HCT116 (cell line): ENCODE measurements around the gene MAP1LC3B. TPM values are rescaled to one million over a fixed set of nuclear protein-coding genes. Genes with fewer than 3 reads are reported as not detected.

ENCODE experiments used
- ATAC-seq: fragments of 200-7000 bp; cut with Tn5 transposase; 2 replicates; pipeline ENCODE4 v1.9.1; 2020; ENCODE audit warnings: mild to moderate bottlenecking, moderate library complexity
- BruUV-seq: library from RNA; stranded (reverse); fragments of 400-500 nt; replicated peaks from 2 replicates; lab custom pipeline; 2021; lab: Mats Ljungman, UMichigan
- CTCF ChIA-PET: fragments of 300-600 bp; sonication (Branson Sonifier 250); formaldehyde crosslinking; loops from one replicate; lab custom pipeline; 2021; ENCODE audit warnings: antibody characterized with exemption; lab: Charles Lee
- POLR2A ChIA-PET: fragments of 300-600, 350-600 bp; sonication (Branson Sonifier 250); formaldehyde crosslinking; loops from one replicate; lab custom pipeline; 2021; ENCODE audit warnings: antibody characterized with exemption; lab: Charles Lee
- RAD21 ChIA-PET, 2 experiments: fragments of 300-600 bp; sonication (Branson Sonifier 250); formaldehyde crosslinking; loops; one replicate each; lab custom pipeline; 2023; ENCODE audit warnings: low total read pairs in 2 of 2; ENCODE audit not compliant: uncharacterized antibody in 2 of 2, unreplicated experiment in 2 of 2, low non-redundant PET in 1 of 2; lab: Charles Lee
- DNase-seq: peaks from one replicate; pipeline ENCODE4 v3.0.0-alpha.2; 2010; ENCODE audit warnings: low read depth, low spot score
- H2AFZ ChIP-seq: fragments of 200-600 bp; shearing (Covaris generic), sonication (generic); 2 replicates; pipeline ENCODE4 v1.6.1; 2017; ENCODE audit warnings: low read depth, mixed run types, mixed read lengths, antibody characterized with exemption, low read length; ENCODE audit not compliant: poor library complexity, severe bottlenecking
- H3K27ac ChIP-seq: 2 replicates; pipeline ENCODE4 v1.5.1; 2012; ENCODE audit warnings: low read depth, low read length
- H3K27me3 ChIP-seq: fragments of 200-600 bp; sonication (generic); 2 replicates; pipeline ENCODE4 v1.6.1; 2016; ENCODE audit warnings: mixed run types, low read length, mixed read lengths; ENCODE audit not compliant: insufficient read depth
- H3K36me3 ChIP-seq, 2 experiments: fragments of 200-500 bp in 1 of 2; fragments of 200-600 bp in 1 of 2; sonication (Bioruptor generic) in 1 of 2; sonication (generic) in 1 of 2; 2 replicates each; pipeline versions ENCODE4 v1.5.1 to v1.6.1; 2014 to 2016; ENCODE audit warnings: low read length in 2 of 2, inconsistent platforms in 1 of 2, mixed read lengths in 1 of 2, mixed run types in 1 of 2; ENCODE audit not compliant: insufficient read depth in 2 of 2, control insufficient read depth in 1 of 2
- H3K4me1 ChIP-seq, 2 experiments: fragments of 200-600 bp in 1 of 2; sonication (generic) in 1 of 2; 2 replicates each; pipeline versions ENCODE4 v1.5.1 to v1.6.1; 2012 to 2017; ENCODE audit warnings: low read length in 2 of 2, inconsistent platforms in 1 of 2, mild to moderate bottlenecking in 1 of 2, mixed read lengths in 1 of 2, mixed run types in 1 of 2, moderate library complexity in 1 of 2; ENCODE audit not compliant: insufficient read depth in 2 of 2, control insufficient read depth in 1 of 2
- H3K4me2 ChIP-seq: fragments of 200-600 bp; sonication (generic); 2 replicates; pipeline ENCODE4 v1.6.1; 2017; ENCODE audit warnings: mixed run types, low read length, mixed read lengths
- H3K4me3 ChIP-seq, 2 experiments: fragments of 200-600 bp in 1 of 2; sonication (generic) in 1 of 2; replicated peaks in 1 of 2; 2 replicates each; pipeline ENCODE4 v1.5.1; 2011 to 2016; ENCODE audit warnings: low read length in 2 of 2, control low read depth in 1 of 2, low read depth in 1 of 2, mild to moderate bottlenecking in 1 of 2, mixed read lengths in 1 of 2, mixed run types in 1 of 2
- H3K79me2 ChIP-seq: fragments of 200-600 bp; sonication (generic); 2 replicates; pipeline ENCODE4 v1.6.1; 2017; ENCODE audit warnings: mild to moderate bottlenecking, mixed run types, low read length, moderate library complexity, mixed read lengths; ENCODE audit not compliant: insufficient read depth
- H3K9ac ChIP-seq: fragments of 200-600 bp; sonication (generic); 2 replicates; pipeline ENCODE4 v1.6.1; 2016; ENCODE audit warnings: low read length, mixed read lengths
- H3K9me2 ChIP-seq: fragments of 200-600 bp; sonication (generic), shearing (Covaris generic); 2 replicates; pipeline ENCODE4 v1.6.1; 2017; ENCODE audit warnings: mixed run types, mild to moderate bottlenecking, moderate library complexity; ENCODE audit not compliant: insufficient read depth
- H3K9me3 ChIP-seq, 2 experiments: fragments of 200-500 bp in 1 of 2; fragments of 200-600 bp in 1 of 2; sonication (Bioruptor generic) in 1 of 2; sonication (generic) in 1 of 2; 2 replicates each; pipeline ENCODE4 v1.6.1; 2014 to 2017; ENCODE audit warnings: low read length in 2 of 2, mixed read lengths in 2 of 2, inconsistent platforms in 1 of 2, low read depth in 1 of 2, mild to moderate bottlenecking in 1 of 2, mixed run types in 1 of 2, moderate library complexity in 1 of 2; ENCODE audit not compliant: control insufficient read depth in 1 of 2, insufficient read depth in 1 of 2
- H4K20me1 ChIP-seq: fragments of 200-600 bp; sonication (generic), shearing (Covaris generic); 2 replicates; pipeline ENCODE4 v1.6.1; 2017; ENCODE audit warnings: mixed run types, mild to moderate bottlenecking, moderate library complexity; ENCODE audit not compliant: insufficient read depth
- ATF3 ChIP-seq: IDR thresholded peaks from 2 replicates; pipeline ENCODE4 v1.6.1; 2012
- CTCF ChIP-seq, 3 experiments: fragments of 200-600 bp in 1 of 3; sonication (generic) in 1 of 3; IDR thresholded peaks in 2 of 3; conservative IDR thresholded peaks in 1 of 3; 2 replicates each; pipeline ENCODE4 v1.5.1; 2012 to 2017; ENCODE audit warnings: low read depth in 2 of 3, low read length in 2 of 3, antibody characterized with exemption in 1 of 3, borderline replicate concordance in 1 of 3, control low read depth in 1 of 3, mild to moderate bottlenecking in 1 of 3, mixed read lengths in 1 of 3, mixed run types in 1 of 3, moderate library complexity in 1 of 3; ENCODE audit not compliant: insufficient read depth in 1 of 3
- ELF1 ChIP-seq: IDR thresholded peaks from 2 replicates; pipeline ENCODE4 v1.6.1; 2012; ENCODE audit warnings: low read depth, borderline replicate concordance
- JUND ChIP-seq: IDR thresholded peaks from 2 replicates; pipeline ENCODE4 v1.6.1; 2012
- MAX ChIP-seq: IDR thresholded peaks from 2 replicates; pipeline ENCODE4 v1.6.1; 2012
- POLR2A ChIP-seq: IDR thresholded peaks from 2 replicates; pipeline ENCODE4 v1.7.0; 2011; ENCODE audit warnings: borderline replicate concordance; ENCODE audit not compliant: insufficient read depth, insufficient read length; ENCODE audit errors: extremely low read depth
- RAD21 ChIP-seq: IDR thresholded peaks from 2 replicates; pipeline ENCODE4 v1.6.1; 2012; ENCODE audit warnings: low read depth, mild to moderate bottlenecking
- REST ChIP-seq: IDR thresholded peaks from 2 replicates; pipeline ENCODE4 v1.6.1; 2012; ENCODE audit warnings: low read depth
- TCF7L2 ChIP-seq: IDR thresholded peaks from 2 replicates; pipeline ENCODE4 v1.7.0; 2011; ENCODE audit warnings: borderline replicate concordance, inconsistent platforms; ENCODE audit not compliant: insufficient read depth, insufficient read length; ENCODE audit errors: extremely low read depth
- intact Hi-C: fragments of 100-400 bp; cut with micrococcal nuclease; formaldehyde crosslinking; loops from 2 replicates; pipeline ENCODE4 v1.10.0; 2022
- total RNA-seq: library from RNA; stranded (reverse); gene quantifications from one replicate; pipeline ENCODE4 v1.2.1, GENCODE V29; 2021; ENCODE audit not compliant: unreplicated experiment

The MAP1LC3B gene
- total RNA-seq, 1 experiment from 2014 or later: 93.8 TPM

DNA sequence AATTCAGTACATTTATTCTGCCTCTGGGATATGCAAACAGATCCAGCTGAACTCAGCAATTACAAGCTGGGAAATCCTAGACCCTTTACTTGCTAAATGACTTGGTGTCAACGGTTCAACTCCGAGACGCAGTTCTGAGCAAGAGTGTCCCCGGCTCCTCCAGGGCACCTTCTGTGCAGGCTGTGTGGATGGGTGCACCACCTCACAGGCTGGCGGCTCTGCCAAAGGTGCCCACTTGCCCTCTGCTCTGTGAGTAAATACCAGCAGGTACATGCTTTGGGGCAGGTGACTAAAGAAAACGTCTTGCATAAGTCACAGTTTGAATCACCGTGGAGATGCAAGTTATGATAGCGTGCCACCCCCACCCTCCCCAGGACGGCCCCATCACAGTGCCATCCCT lies 23.3 kb downstream of the MAP1LC3B start:
- ChIA-PET RAD21 (no interaction called here), POLR2A (no interaction called here)
- Histone ChIP-seq H3K27me3 (no peaks in the 10 kb centered on the region), H3K27ac (no peak overlapping the region), H3K79me2 (no peaks in the 10 kb centered on the region), H3K4me2 (no peak overlapping the region)
- intact Hi-C loops: loop anchor here (5.0 kb wide), 1 partner anchor 157 kb away; no protein-coding TSS in a partner anchor
- no peak for DNase-seq
- TF ChIP-seq MAX (no peak), TCF7L2 (no peak), POLR2A (no peak)
- TF ChIP-seq, all 23 proteins: peak for 0
- peaks cover 27 to 30% of the 10 kb centered on the region in 2 experiments; a peak in 3 of 4 replicates for H3K36me3 ChIP-seq
- CTCF ChIA-PET: interaction anchor here (4.8 kb wide), 1 partner anchor 221 kb away, joined by 61 read pairs; no protein-coding TSS in a partner anchor
- H3K4me1 ChIP-seq: no peaks in the 10 kb centered on the region
- BruUV-seq: no TSS peak
- no peaks in the 10 kb centered on the region for H4K20me1 ChIP-seq
- no peaks in the 10 kb centered on the region for H3K9me3 ChIP-seq
- no peaks in the 10 kb centered on the region for H3K9me2 ChIP-seq
- no peak overlapping the region for H2AFZ ChIP-seq
- ATAC-seq: no peak
- H3K9ac ChIP-seq: no peak overlapping the region
- no peak overlapping the region for H3K4me3 ChIP-seq

DNA sequence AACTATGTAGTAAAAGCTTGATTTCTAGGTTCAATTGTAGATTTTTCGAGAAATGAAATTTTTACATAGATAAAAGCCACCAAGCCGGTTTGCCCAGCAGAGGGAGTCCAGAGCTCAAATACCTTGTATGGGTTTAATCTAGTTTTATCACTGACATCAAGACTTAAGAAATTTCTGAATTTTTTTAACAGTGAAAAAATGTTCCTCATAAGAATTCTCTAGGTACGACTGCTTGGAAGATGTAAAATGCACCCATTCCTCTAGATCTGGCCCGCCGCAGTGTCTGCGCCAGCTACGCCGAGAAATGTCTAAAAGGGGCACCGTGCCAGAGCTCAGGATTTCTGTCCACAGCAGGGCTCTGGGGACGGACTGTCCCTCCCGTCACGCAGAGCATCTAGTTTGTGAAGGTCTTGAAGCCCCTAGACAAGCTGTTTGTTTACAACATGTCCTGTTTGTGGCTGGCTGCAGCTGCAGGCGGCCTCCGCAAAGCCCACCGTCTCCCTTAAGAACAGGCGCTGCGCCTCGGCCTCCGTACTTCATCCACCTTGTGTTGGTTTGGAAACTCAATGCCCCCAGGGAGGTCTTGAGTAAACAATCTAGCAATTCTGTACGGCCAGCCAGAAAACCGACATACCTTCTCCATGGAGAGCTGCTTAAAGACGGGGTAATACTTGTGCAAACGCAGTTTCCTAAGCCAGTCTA lies 24.8 kb downstream of the MAP1LC3B start:
- RAD21 ChIA-PET: interaction anchor here (0.8 to 1.8 kb wide), 3 partner anchors 154 to 219 kb away, joined by 4 to 10 read pairs (median 6); no protein-coding TSS in a partner anchor
- Histone ChIP-seq H3K9ac (no peak overlapping the region), H4K20me1 (no peaks in the 10 kb centered on the region), H3K9me3 (no peaks in the 10 kb centered on the region), H3K4me1 (no peaks in the 10 kb centered on the region), H3K79me2 (no peaks in the 10 kb centered on the region), H2AFZ (no peak overlapping the region), H3K9me2 (no peaks in the 10 kb centered on the region), H3K27ac (no peak overlapping the region), H3K4me3 (no peak overlapping the region), H3K27me3 (no peaks in the 10 kb centered on the region), H3K36me3 (peaks cover 23 to 30% of the 10 kb centered on the region in 2 experiments; a peak in 3 of 4 replicates), H3K4me2 (no peak overlapping the region)
- intact Hi-C loops: loop anchor here (1.0 to 5.0 kb wide), 2 partner anchors 155 to 219 kb away; no protein-coding TSS in a partner anchor
- BruUV-seq: no TSS peak
- POLR2A ChIA-PET: interaction anchor here (0.7 to 0.8 kb wide), 2 partner anchors 154 to 219 kb away, joined by 3 read pairs; no protein-coding TSS in a partner anchor
- ATAC-seq (no peak), DNase-seq (no peak)
- CTCF ChIA-PET: interaction anchor here (0.8 to 4.8 kb wide), 11 partner anchors 9 to 454 kb away, joined by 3 to 61 read pairs (median 4); no protein-coding TSS in a partner anchor
- TF ChIP-seq JUND: no peak
- TF ChIP-seq REST: no peak
- TF ChIP-seq ATF3: no peak
- peak; percentile 78 for TF ChIP-seq RAD21
- TF ChIP-seq POLR2A: no peak
- no peak for TF ChIP-seq ELF1
- TF ChIP-seq CTCF (IDR thresholded peaks at IDR 0.05 in 2 of 3, conservative IDR thresholded peaks at IDR 0.05 in 1 of 3; ENCODE audit: borderline replicate concordance in 1 of 3, insufficient read depth in 1 of 3, low read depth in 2 of 3, low read length in 2 of 3): peak; percentile 70 to 87 (median 76)
